DND-41 (cell line): Measurements from ENCODE around the gene CFAP100.

Experiments used
- CTCF ChIP-seq: IDR thresholded peaks from 2 replicates; pipeline ENCODE4 v1.5.1; 2012; ENCODE audit warnings: borderline replicate concordance, low read length, moderate library complexity, mild to moderate bottlenecking; ENCODE audit not compliant: poor library complexity, severe bottlenecking; ENCODE audit errors: extremely low read depth
- EZH2 ChIP-seq: IDR thresholded peaks from 3 replicates; pipeline ENCODE4 v1.6.1; 2012; ENCODE audit warnings: borderline replicate concordance, low read depth, mild to moderate bottlenecking, moderate library complexity, low read length, inconsistent platforms; ENCODE audit not compliant: severe bottlenecking

DNA sequence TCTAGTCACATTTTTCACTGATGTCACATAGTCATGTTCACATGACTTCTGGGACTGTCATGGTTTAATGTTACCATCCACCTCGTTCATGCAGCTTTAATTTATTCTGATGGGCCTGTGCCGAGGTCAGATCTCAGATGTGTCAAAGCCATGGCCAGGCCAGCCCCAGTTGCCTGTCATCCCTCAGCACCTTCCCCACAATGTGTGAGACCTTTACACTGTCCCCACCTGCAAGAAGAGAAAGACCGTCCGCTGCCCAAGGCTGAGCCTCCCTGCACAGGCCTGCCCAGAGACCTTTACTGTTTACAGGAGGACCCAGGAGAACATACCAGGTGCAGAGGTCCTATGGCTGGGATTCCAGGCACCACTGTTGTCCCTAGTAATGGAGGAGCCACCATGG is 24.7 kb upstream of the CFAP100 start:
- TF ChIP-seq CTCF (no peak), EZH2 (no peak)
